Mucosa of stomach (tissue), 1 donor: ENCODE data around the gene SERPINA5.

ENCODE experiments used
- H3K27me3 ChIP-seq: one replicate; pipeline ENCODE4 v1.7.0; 2013; ENCODE audit warnings: mild to moderate bottlenecking, low read length; ENCODE audit not compliant: control insufficient read depth, insufficient read depth
- H3K36me3 ChIP-seq: one replicate; pipeline ENCODE4 v1.7.0; 2013; ENCODE audit warnings: low read length; ENCODE audit not compliant: control insufficient read depth, insufficient read depth
- H3K4me1 ChIP-seq: one replicate; pipeline ENCODE4 v1.7.0; 2013; ENCODE audit warnings: mild to moderate bottlenecking, low read length; ENCODE audit not compliant: control insufficient read depth, insufficient read depth
- H3K4me3 ChIP-seq: one replicate; pipeline ENCODE4 v1.7.0; 2013; ENCODE audit warnings: low read length
- H3K9ac ChIP-seq: one replicate; pipeline ENCODE4 v1.7.0; 2013; ENCODE audit warnings: mild to moderate bottlenecking, low read length, moderate library complexity
- H3K9me3 ChIP-seq: one replicate; pipeline ENCODE4 v1.7.0; 2013; ENCODE audit warnings: mild to moderate bottlenecking, low read length, moderate library complexity; ENCODE audit not compliant: control insufficient read depth
- donor health status: Pancreatic carcinoma.

Gene SERPINA5

GRCh38 chr14:94614802-94615201 lies 33.6 kb downstream of the SERPINA5 start:
- Histone ChIP-seq H3K4me1 (no peaks in the 10 kb centered on the region), H3K9ac (no peak overlapping the region), H3K36me3 (no peaks in the 10 kb centered on the region), H3K4me3 (no peak overlapping the region), H3K9me3 (no peaks in the 10 kb centered on the region), H3K27me3 (no peaks in the 10 kb centered on the region)

- Histone ChIP-seq H3K27me3 (no peaks in the 10 kb centered on the region), H3K36me3 (no peaks in the 10 kb centered on the region), H3K9me3 (no peaks in the 10 kb centered on the region), H3K4me1 (no peaks in the 10 kb centered on the region), H3K4me3 (no peak overlapping the region), H3K9ac (no peak overlapping the region)
Measured at GRCh38 chr14:94615254-94615653, 34.0 kb downstream of the SERPINA5 start.

- H3K4me1 ChIP-seq, result no peaks in the 10 kb centered on the region
- no peak overlapping the region for H3K9ac ChIP-seq
- no peaks in the 10 kb centered on the region for H3K27me3 ChIP-seq
- no peaks in the 10 kb centered on the region for H3K9me3 ChIP-seq
- H3K4me3 ChIP-seq, result no peak overlapping the region
- no peaks in the 10 kb centered on the region for H3K36me3 ChIP-seq
Measured at GRCh38 chr14:94615823-94616570, 34.8 kb downstream of the SERPINA5 start.

GRCh38 chr14:94617366-94617941 lies 36.2 kb downstream of the SERPINA5 start:
- no peaks in the 10 kb centered on the region for H3K9me3 ChIP-seq
- H3K9ac ChIP-seq, result no peak overlapping the region
- no peaks in the 10 kb centered on the region for H3K4me1 ChIP-seq
- H3K4me3 ChIP-seq, result no peak overlapping the region
- H3K36me3 ChIP-seq, result no peaks in the 10 kb centered on the region
- H3K27me3 ChIP-seq, result no peaks in the 10 kb centered on the region

GRCh38 chr14:94617988-94618822 lies 37.0 kb downstream of the SERPINA5 start:
- Histone ChIP-seq H3K4me3 (no peak overlapping the region), H3K36me3 (no peaks in the 10 kb centered on the region), H3K4me1 (no peaks in the 10 kb centered on the region), H3K27me3 (no peaks in the 10 kb centered on the region), H3K9me3 (no peaks in the 10 kb centered on the region), H3K9ac (no peak overlapping the region)

GRCh38 chr14:94619297-94619696 lies 38.1 kb downstream of the SERPINA5 start:
- no peaks in the 10 kb centered on the region for H3K9me3 ChIP-seq
- H3K4me3 ChIP-seq, result no peak overlapping the region
- no peaks in the 10 kb centered on the region for H3K4me1 ChIP-seq
- H3K36me3 ChIP-seq, result no peaks in the 10 kb centered on the region
- H3K9ac ChIP-seq, result no peak overlapping the region
- no peaks in the 10 kb centered on the region for H3K27me3 ChIP-seq

GRCh38 chr14:94620597-94620996 lies 39.4 kb downstream of the SERPINA5 start:
- no peaks in the 10 kb centered on the region for H3K4me1 ChIP-seq
- no peak overlapping the region for H3K9ac ChIP-seq
- no peak overlapping the region for H3K4me3 ChIP-seq
- no peaks in the 10 kb centered on the region for H3K27me3 ChIP-seq
- H3K36me3 ChIP-seq, result no peaks in the 10 kb centered on the region
- no peaks in the 10 kb centered on the region for H3K9me3 ChIP-seq

- no peak overlapping the region for H3K9ac ChIP-seq
- H3K36me3 ChIP-seq, result no peaks in the 10 kb centered on the region
- H3K4me3 ChIP-seq, result no peak overlapping the region
- H3K4me1 ChIP-seq, result no peaks in the 10 kb centered on the region
- H3K9me3 ChIP-seq, result no peaks in the 10 kb centered on the region
- H3K27me3 ChIP-seq, result no peaks in the 10 kb centered on the region
Measured at GRCh38 chr14:94621358-94622134, 40.3 kb downstream of the SERPINA5 start.

GRCh38 chr14:94622653-94623421 lies 41.6 kb downstream of the SERPINA5 start:
- Histone ChIP-seq H3K9ac (no peak overlapping the region), H3K4me3 (no peak overlapping the region), H3K9me3 (no peaks in the 10 kb centered on the region), H3K27me3 (no peaks in the 10 kb centered on the region), H3K4me1 (no peaks in the 10 kb centered on the region), H3K36me3 (no peaks in the 10 kb centered on the region)

GRCh38 chr14:94623422-94623809 lies 42.2 kb downstream of the SERPINA5 start:
- no peaks in the 10 kb centered on the region for H3K36me3 ChIP-seq
- H3K9me3 ChIP-seq, result no peaks in the 10 kb centered on the region
- no peak overlapping the region for H3K9ac ChIP-seq
- no peaks in the 10 kb centered on the region for H3K4me1 ChIP-seq
- no peak overlapping the region for H3K4me3 ChIP-seq
- H3K27me3 ChIP-seq, result no peaks in the 10 kb centered on the region

GRCh38 chr14:94623856-94624499 lies 42.8 kb downstream of the SERPINA5 start:
- H3K27me3 ChIP-seq, result no peaks in the 10 kb centered on the region
- no peaks in the 10 kb centered on the region for H3K36me3 ChIP-seq
- no peaks in the 10 kb centered on the region for H3K9me3 ChIP-seq
- no peak overlapping the region for H3K4me3 ChIP-seq
- H3K9ac ChIP-seq, result no peak overlapping the region
- H3K4me1 ChIP-seq, result no peaks in the 10 kb centered on the region
